ENCODE data around the gene NKD2.

Gene NKD2

DNA sequence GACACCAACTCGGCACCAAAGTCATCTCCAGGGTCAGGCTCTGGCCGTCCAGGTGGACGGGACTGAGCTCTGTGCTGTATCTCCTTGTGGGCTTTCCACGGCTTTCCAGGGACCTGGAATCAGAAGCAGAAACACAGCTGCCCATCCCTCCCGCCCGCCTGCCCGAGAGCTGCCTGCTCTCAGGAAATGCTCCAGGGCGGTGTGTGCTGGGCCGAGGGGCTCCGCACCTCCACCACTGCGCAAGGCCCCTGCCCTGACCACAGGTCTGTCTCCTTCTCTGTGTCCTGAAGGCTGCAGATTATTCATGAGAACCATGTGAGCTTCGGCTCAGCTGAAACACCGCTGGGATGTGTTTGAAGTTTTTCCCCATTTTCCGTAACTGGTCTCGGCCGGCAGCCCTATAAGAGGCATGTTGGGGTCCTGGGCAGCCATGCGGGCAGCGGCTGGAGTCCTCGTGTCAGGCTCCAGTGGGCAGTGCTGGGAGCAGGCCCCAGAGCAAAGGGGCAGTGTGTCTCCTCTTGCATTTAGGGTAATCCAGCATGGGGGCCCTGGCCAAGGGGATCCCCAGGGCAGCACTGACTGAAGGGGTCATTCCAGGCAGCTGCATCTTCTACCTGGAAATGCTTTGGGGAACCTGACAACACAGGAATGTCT, 22.8 kb downstream of the NKD2 start:
- peaks cover 43% of the 10 kb centered on the region for H3K79me2 ChIP-seq (ENCODE audit: low read length)
- H3K9me3 ChIP-seq (replicated peaks; ENCODE audit: insufficient read depth, low read length) = no peaks in the 10 kb centered on the region
- no peak overlapping the region for H3K9ac ChIP-seq (ENCODE audit: low read length)
- no peak overlapping the region for H3K27ac ChIP-seq (ENCODE audit: low read length)
- no peaks in the 10 kb centered on the region for H4K20me1 ChIP-seq (ENCODE audit: insufficient read depth, low read length)
- no peak overlapping the region for H3K4me3 ChIP-seq (ENCODE audit: low read length)
- no peak for DNase-seq
- TF ChIP-seq EZH2 (optimal IDR thresholded peaks at IDR 0.05; ENCODE audit: low read depth, low read length) = no peak
- TF ChIP-seq, protein P1, sequence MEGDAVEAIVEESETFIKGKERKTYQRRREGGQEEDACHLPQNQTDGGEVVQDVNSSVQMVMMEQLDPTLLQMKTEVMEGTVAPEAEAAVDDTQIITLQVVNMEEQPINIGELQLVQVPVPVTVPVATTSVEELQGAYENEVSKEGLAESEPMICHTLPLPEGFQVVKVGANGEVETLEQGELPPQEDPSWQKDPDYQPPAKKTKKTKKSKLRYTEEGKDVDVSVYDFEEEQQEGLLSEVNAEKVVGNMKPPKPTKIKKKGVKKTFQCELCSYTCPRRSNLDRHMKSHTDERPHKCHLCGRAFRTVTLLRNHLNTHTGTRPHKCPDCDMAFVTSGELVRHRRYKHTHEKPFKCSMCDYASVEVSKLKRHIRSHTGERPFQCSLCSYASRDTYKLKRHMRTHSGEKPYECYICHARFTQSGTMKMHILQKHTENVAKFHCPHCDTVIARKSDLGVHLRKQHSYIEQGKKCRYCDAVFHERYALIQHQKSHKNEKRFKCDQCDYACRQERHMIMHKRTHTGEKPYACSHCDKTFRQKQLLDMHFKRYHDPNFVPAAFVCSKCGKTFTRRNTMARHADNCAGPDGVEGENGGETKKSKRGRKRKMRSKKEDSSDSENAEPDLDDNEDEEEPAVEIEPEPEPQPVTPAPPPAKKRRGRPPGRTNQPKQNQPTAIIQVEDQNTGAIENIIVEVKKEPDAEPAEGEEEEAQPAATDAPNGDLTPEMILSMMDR (IDR thresholded peaks at IDR 0.05; ENCODE audit: low read length) = no peak
- TF ChIP-seq EZH2phosphoT487 (IDR thresholded peaks at IDR 0.05; ENCODE audit: low read length) = no peak
- no peaks in the 10 kb centered on the region for H3K4me1 ChIP-seq (ENCODE audit: low read length)
- peaks cover 25% of the 10 kb centered on the region for H3K27me3 ChIP-seq (replicated peaks; ENCODE audit: insufficient read depth, low read length)
- H3K36me3 ChIP-seq (replicated peaks; ENCODE audit: insufficient read depth, low read length) = no peaks in the 10 kb centered on the region
- H3F3A ChIP-seq (ENCODE audit: insufficient read depth, low read length) = no peaks in the 10 kb centered on the region
- H2AFZ ChIP-seq (ENCODE audit: low read length) = no peak overlapping the region
- H3K9me2 ChIP-seq (replicated peaks; ENCODE audit: insufficient read depth, low read length) = no peaks in the 10 kb centered on the region
- H3K4me2 ChIP-seq (ENCODE audit: low read depth, low read length) = no peak overlapping the region

DNA sequence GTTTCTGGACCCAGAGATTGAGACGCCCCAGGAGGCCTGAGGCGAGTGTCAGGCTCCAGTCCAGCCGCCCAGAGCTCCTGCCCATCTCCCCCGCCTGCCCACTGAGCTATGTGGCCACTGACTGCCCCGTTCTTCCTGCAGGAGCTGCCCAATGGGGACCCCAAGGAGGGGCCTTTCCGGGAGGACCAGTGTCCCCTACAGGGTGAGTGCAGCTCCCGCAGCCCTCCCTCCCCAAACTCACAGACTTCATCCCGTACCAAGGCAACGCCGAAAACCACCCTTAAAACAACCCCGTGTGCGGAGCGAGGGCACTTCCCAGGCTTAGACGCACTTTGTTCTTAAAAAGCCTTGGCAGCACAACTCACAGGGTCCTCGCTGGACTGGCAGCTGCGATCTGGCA, 23.4 kb downstream of the NKD2 start:
- Histone ChIP-seq H3K4me3 (ENCODE audit: low read length) (no peak overlapping the region), H4K20me1 (ENCODE audit: insufficient read depth, low read length) (no peaks in the 10 kb centered on the region), H3K4me2 (ENCODE audit: low read depth, low read length) (no peak overlapping the region), H3K27ac (ENCODE audit: low read length) (no peak overlapping the region), H3K9ac (ENCODE audit: low read length) (no peak overlapping the region), H3K79me2 (ENCODE audit: low read length) (peaks cover 38% of the 10 kb centered on the region), H3K9me2 (replicated peaks; ENCODE audit: insufficient read depth, low read length) (no peaks in the 10 kb centered on the region), H2AFZ (ENCODE audit: low read length) (no peak overlapping the region), H3K4me1 (ENCODE audit: low read length) (no peaks in the 10 kb centered on the region), H3K36me3 (replicated peaks; ENCODE audit: insufficient read depth, low read length) (no peaks in the 10 kb centered on the region), H3K27me3 (replicated peaks; ENCODE audit: insufficient read depth, low read length) (peaks cover 25% of the 10 kb centered on the region), H3K9me3 (replicated peaks; ENCODE audit: insufficient read depth, low read length) (no peaks in the 10 kb centered on the region), H3F3A (ENCODE audit: insufficient read depth, low read length) (no peaks in the 10 kb centered on the region)
- no peak for DNase-seq
- TF ChIP-seq, protein P1 (IDR thresholded peaks at IDR 0.05; ENCODE audit: low read length) = no peak
- no peak for TF ChIP-seq EZH2phosphoT487 (IDR thresholded peaks at IDR 0.05; ENCODE audit: low read length)
- TF ChIP-seq EZH2 (optimal IDR thresholded peaks at IDR 0.05; ENCODE audit: low read depth, low read length) = no peak

DNA sequence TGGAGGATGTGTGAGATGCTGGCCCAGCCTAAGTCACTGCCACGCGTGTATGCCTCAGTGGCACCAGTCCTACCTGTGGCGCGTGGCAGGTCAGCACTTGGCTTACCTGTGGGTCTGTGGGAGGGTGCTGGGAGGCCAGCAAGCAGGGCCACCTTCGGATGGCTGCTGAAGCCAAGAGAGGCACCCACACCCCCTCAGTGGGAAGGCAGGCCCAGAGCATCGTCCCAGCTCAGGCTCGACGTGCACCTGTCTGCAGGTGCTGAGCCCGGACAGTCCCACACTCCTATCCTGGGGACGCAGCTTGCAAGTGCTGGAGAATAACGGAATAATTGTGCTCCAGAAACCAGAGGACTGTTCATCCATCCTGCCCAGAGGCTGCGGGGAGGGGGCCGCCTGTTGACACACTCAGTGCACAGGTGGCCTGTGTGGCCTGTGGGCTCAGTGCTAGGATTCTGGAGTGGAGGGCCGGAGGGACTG, 24.0 kb downstream of the NKD2 start:
- H3K27ac ChIP-seq (ENCODE audit: low read length) = no peak overlapping the region
- H3K79me2 ChIP-seq (ENCODE audit: low read length) = peaks cover 32% of the 10 kb centered on the region
- no peak for DNase-seq
- TF ChIP-seq EZH2 (optimal IDR thresholded peaks at IDR 0.05; ENCODE audit: low read depth, low read length) (no peak), EZH2phosphoT487 (IDR thresholded peaks at IDR 0.05; ENCODE audit: low read length) (no peak)
- TF ChIP-seq, protein P1 (IDR thresholded peaks at IDR 0.05; ENCODE audit: low read length) = no peak
- no peaks in the 10 kb centered on the region for H3F3A ChIP-seq (ENCODE audit: insufficient read depth, low read length)
- H3K9ac ChIP-seq (ENCODE audit: low read length) = no peak overlapping the region
- H3K9me2 ChIP-seq (replicated peaks; ENCODE audit: insufficient read depth, low read length) = no peaks in the 10 kb centered on the region
- H3K4me2 ChIP-seq (ENCODE audit: low read depth, low read length) = no peak overlapping the region
- no peak overlapping the region for H2AFZ ChIP-seq (ENCODE audit: low read length)
- H3K36me3 ChIP-seq (replicated peaks; ENCODE audit: insufficient read depth, low read length) = no peaks in the 10 kb centered on the region
- no peak overlapping the region for H3K4me3 ChIP-seq (ENCODE audit: low read length)
- no peaks in the 10 kb centered on the region for H3K9me3 ChIP-seq (replicated peaks; ENCODE audit: insufficient read depth, low read length)
- H4K20me1 ChIP-seq (ENCODE audit: insufficient read depth, low read length) = no peaks in the 10 kb centered on the region
- peaks cover 25% of the 10 kb centered on the region for H3K27me3 ChIP-seq (replicated peaks; ENCODE audit: insufficient read depth, low read length)
- H3K4me1 ChIP-seq (ENCODE audit: low read length) = no peaks in the 10 kb centered on the region

All from MM.1S (cell line).